ENCODE results near the gene SCN4A.
A peak's percentile ranks its signal among the peaks of the same experiment; 100 is the strongest.

SCN4A gene

GRCh38 chr17:64001763-64002529 lies 29.2 kb upstream of the SCN4A start:
- no peak for DNase-seq

DNA sequence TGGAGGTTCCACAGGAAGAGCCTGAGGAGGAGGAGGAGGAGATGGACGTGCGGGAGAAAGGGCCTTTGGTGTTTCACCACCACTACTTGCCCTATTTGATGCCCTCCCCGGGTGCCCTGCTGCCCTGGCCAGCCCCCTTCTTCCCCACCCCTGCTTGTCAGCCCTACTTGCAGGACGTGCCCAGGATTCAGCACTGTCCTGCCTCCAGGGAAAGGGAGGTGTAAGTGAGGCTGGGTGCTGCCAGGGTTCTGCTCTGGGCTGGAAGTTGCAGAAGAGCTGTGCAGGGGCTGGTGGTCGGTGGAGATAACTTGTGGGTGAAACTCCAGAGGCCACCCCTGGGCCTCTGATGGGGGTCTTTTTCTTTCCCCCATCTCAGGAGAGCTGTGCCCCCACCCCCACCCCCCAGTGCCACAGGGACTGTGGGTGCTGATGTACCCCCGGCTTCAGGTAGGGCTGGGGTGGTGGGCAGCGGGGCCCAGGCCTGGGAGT lies 28.4 kb upstream of the SCN4A start:
- DNase-seq, result no peak

GRCh38 chr17:63999680-64000531 lies 27.2 kb upstream of the SCN4A start:
- DNase-seq, result no peak

DNA sequence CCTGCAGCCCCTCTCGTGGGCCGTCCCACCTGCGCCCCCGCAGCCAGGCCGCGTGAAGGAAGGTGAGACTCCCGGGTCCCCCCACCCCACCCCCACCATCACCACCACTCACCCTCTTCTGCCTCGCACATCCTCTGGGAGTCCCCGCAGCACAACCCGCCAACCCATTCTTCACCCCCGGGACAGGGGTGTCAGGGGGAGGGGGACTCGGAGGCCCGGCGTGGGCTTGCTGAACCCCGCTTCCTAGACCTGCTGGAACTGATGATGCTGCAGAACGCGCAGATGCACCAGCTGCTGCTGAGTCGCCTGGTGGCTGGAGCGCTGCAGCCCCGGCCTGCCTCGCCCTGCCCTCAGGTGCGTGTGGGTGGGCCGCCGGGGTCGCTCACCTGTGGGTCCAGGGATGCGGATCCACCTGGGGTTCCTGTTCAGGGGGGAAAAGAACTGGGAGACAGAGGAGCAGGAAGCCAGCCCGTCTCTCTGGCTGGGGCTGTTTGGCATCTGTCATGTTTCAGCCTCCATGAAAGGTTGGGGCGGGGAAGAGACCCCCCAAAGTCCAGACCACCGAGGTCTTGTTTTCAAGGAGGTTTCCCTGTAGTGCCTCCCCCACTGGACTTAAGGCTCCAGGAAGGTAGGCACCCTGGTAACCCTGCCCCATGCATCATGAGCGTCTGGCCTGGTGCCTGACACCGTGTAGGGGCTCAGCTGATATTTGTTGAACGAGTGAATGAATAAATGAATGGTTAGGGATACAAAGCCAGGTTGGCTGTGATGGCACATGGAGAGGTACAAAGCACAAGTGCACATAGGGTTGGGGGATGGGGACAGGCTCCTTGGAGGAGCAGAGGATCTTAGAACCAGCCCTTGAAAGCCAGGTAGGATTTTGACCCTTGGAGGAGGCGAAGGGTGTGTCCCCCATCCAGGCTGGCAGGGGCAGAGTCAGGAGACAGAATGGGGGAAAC lies 26.3 kb upstream of the SCN4A start:
- no peak for DNase-seq

DNA sequence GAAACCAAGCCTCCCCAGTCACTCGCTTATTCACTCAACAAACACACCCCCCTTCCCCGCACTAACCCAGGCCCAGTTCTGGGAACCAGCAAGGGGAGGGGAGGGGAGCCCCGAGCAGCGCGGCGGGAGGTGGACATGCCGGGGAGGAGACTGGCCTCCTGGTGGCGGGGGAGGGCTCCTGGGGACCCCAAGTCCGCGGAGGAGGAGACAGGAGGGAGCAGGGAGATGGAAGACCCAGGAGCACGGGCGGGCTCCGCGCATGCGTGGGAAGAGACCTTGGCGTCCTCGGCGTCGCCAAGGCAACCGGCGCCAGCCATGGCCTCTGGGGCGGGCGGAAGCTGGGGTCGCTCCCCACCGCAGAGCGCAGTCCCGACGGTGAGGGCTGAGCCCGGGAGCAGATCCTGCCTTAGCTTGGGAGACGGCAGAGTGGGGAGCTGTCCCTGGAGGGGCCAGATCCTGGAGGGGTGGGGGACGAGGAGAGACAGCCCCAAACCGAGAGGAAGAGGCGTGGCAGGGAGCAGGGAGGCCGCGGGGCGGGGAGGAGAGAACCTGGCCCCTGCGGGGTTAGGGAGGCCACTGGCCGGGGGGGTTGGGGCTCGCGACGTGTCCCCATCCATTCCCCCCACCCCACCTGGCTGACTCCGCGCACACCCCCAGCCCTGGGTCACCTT lies 25.5 kb upstream of the SCN4A start, which contains the start of gene PRR29:
Gene PRR29, plus strand, starts transcription at position 302 of the 671 bp plus-strand sequence. Its CDS starts 14 bp downstream, at position 316.
- DNase-seq, result peak; percentile 48 to 53

GRCh38 chr17:63997341-63998048 lies 24.8 kb upstream of the SCN4A start:
- no peak for DNase-seq

DNA sequence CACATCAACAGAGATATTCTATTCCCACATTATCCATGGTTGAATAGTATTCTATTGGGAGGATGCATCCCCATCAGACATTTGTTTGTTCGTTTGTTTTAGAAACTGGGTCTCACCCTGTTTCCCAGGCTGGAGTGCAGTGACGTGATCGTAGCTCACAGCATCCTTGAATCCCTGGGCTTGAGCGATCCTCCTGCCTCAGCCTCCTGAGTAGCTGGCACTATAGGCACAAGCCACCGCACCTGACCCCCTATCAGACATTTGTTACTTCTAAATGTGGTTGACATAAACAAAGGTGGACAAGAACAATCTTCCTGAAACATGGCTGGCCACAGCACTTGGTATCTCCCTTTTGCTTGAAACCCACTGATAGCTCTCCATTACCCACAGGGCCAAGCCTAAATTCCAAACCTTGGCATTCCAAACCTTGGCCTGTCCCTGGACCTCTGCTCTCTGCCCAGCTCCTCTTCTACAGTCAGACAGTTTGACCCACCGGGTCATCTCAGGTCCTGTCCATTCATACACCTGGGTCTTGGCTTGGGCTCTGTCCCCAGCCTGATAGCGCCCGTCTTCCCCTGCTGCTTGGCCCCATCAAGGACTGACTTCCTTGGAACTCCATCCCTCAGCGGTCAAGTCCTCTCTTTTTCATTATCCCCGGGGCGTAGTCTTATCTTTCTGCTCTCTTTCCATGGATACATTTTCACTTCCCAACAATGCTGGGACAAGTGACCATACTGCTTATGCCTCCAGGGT lies 23.9 kb upstream of the SCN4A start:
- no peak for DNase-seq

DNA sequence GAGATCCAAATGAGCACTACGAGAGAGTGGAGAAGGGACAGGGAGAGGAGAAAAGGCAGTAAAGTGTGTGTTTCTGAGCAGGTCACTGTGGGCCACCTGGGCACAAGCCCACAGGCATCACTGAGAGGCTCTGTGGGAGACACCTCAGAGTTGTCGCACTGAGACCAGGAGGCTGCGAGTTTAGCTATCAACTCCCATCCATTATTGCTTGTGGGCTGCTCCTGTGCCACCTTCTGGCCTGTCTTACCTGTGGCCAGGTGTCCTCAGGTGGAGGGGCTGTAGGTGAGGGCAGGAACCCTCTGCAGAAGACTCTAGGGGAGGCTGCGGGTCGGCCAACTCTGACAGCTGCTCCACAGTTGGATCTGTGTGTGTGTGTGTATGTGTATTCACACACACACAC lies 22.9 kb upstream of the SCN4A start:
- no peak for DNase-seq

DNA sequence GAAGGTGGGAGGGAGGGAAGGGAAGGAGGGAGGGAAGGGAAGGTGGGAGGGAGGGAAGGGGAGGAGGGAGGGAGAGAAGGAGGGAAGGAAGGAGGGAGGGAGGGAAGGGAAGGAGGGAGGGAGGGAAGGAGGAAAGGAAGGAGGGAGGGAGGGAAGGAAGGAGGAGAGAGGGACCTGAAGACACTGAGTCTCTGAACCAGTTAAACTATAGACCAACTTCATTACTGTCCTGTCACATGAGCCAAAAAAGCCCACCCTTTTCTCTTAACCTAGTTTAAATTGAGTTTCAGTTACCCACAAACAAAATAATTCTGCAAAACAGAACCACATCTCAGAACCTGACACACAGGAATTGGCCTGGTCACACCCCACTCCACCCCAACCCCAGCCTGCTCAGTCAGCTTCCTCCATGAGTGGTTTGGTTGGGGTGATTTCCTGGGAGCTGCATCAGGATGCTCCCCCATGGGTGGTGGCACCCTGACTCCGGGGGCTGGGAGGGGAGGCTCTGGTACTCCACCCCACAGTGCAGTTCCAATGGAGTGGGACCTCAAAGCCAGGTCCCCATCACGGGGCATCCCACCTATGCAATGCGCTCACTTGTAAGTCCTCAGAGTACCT lies 20.8 kb upstream of the SCN4A start:
- DNase-seq, result no peak

DNA sequence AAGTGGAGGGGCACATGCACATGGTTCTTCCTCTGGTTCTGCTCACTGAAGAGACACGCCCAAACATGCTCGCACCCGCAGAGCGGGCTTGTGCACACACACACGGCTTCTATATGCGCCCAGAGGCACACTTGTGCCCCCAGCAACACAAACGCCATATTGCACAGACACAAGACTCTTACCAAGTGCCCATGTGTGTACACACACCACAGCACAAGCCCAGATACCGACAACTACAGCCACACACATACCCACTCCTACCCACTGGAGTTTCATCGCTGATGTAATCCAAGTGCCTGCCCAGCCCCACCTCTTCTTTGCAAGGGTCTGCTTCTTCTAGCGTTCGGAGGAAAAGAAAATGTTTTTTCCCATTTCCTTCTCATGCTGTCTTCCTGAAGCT lies 18.9 kb upstream of the SCN4A start:
- DNase-seq, result no peak

DNA sequence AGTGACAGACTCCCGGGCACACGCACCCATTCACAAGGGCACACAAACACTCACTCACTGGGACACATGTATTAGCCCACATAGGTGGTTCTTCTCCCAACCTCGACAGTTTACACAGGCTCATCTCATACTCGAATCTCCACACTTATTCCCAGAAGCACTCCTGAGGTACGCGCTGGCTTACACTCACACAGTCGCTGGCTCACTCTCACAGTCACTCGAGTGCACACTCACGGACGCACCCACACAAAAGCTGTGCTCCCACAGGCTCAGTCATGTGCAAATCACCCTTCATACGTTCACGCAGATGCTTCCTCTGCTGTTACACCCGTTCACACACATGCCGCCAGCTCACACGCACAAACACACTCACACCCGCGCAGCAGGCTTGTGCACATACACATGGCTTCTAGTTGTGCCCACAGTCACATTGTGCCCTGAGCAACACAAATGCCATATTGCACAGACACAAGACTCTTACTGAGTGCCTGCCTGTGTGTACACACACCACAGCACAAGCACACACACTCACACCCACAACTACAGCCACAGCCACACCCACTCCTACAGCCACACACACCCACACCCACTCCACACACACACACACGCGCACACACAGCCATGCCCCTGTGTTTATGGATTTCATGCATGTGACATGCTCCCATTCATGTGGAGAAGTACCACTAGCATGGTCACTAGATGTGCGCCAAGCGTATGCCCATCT lies 17.1 kb upstream of the SCN4A start:
- DNase-seq, result no peak

GRCh38 chr17:63988741-63989621 lies 16.3 kb upstream of the SCN4A start:
- no peak for DNase-seq

DNA sequence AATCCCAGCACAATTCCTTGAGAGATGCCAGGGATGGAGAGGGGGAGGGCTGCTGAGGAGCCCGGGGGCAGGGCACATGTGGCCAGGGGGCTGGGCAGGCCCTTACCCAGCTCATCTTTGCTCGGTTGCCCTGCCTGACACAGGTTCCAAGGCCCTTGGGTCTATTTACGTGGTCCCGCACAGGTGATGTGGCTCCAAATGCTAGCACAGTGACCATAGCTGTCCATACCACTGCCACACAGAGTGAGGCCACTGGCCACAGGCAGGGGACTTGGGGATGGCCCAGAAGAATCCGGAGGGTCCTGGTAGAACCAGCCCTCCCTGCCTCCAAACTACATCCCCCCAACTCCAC lies 15.4 kb upstream of the SCN4A start:
- DNase-seq, result no peak

GRCh38 chr17:63987221-63988126 lies 14.8 kb upstream of the SCN4A start:
- DNase-seq, result no peak

DNA sequence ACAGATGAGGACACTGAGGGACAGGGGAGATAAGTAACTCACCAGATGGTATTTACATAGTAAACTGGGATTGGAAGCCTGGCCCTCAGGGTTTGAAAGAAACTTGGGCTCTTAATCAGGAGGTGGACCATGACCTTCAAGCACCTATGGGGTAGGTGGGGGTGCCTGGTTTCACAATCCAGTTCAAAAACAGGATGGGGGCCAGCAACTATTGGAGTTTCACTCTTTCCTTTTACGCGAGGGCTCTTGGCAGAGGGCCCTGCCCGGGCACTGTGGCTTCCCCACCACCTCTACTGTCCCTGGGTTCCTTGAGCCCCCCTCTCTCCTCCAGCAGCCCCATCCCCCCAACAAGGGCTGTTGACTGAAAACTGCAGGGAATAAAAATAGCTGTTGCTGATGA lies 14.1 kb upstream of the SCN4A start:
- no peak for DNase-seq

DNA sequence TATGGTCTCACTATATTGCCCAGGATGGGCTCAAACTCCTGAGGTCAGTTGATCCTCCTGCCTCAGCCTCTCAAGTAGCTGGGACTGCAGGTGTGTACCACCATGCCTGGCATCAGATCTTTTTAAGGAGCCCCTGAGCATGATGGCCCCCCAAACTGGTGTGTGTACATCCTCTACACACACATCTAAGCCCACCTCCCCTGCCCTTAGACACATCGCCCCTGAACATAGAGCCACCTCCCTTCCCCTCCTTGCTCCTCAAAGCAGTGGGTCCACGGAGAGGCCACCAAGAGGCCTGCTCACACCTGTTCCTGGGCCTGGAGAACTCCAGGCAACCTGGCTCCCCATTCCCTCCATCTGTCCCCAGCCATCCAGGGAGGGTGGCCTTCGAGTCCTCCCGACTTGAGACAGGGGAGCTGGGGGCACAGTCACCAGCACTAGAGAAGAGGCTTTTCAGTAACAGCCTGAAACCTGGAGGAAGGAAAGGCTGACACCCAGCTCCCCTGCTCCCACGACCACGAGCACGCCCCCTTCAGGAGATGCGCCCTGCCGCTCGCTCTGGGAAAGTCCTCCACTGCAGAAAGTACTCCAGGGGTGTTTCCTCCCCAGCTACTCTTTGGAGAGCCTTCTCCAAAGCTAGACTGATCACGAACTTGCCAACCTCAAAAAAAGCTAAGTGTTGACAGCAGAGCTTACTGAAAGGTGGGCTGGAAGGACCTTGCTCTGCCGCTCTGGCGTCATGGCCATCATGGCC lies 12.8 kb upstream of the SCN4A start:
- no peak for DNase-seq

Data from NCI-H2081 (cell line).